Fibroblast of skin of abdomen (primary cell): ENCODE results near the gene DLL1.

Source experiments
- DNase-seq: peaks from one replicate; pipeline ENCODE4 v3.0.0-alpha.2; 2013

Gene DLL1

GRCh38 chr6:170281331-170282292 is 9.3 kb downstream of the DLL1 start:
- no peak for DNase-seq

GRCh38 chr6:170280689-170281045 is 10.2 kb downstream of the DLL1 start:
- DNase-seq: no peak

- DNase-seq: peak; percentile 19
Observed at GRCh38 chr6:170279977-170280688, 10.7 kb downstream of the DLL1 start.

- no peak for DNase-seq
Observed at GRCh38 chr6:170279426-170279825, 11.5 kb downstream of the DLL1 start.

GRCh38 chr6:170278743-170279094 is 12.2 kb downstream of the DLL1 start:
- DNase-seq: no peak

- DNase-seq: no peak
Observed at GRCh38 chr6:170277893-170278742, 12.8 kb downstream of the DLL1 start.

GRCh38 chr6:170276369-170277057 is 14.4 kb downstream of the DLL1 start:
- DNase-seq: no peak

GRCh38 chr6:170274713-170275560 is 15.9 kb downstream of the DLL1 start:
- no peak for DNase-seq

GRCh38 chr6:170273681-170274080 is 17.2 kb downstream of the DLL1 start:
- DNase-seq: no peak

- no peak for DNase-seq
Observed at GRCh38 chr6:170273191-170273590, 17.7 kb downstream of the DLL1 start.

- DNase-seq: no peak
Observed at GRCh38 chr6:170272341-170273065, 18.4 kb downstream of the DLL1 start.

- DNase-seq: no peak
Observed at GRCh38 chr6:170271771-170272314, 19.0 kb downstream of the DLL1 start.

- DNase-seq: no peak
Observed at GRCh38 chr6:170270984-170271593, 19.8 kb downstream of the DLL1 start.

GRCh38 chr6:170269846-170270541 is 20.9 kb downstream of the DLL1 start:
- no peak for DNase-seq

GRCh38 chr6:170269151-170269845 is 21.6 kb downstream of the DLL1 start:
- DNase-seq: no peak

- DNase-seq: no peak
Observed at GRCh38 chr6:170268216-170269129, 22.4 kb downstream of the DLL1 start.

GRCh38 chr6:170267688-170268087 is 23.2 kb downstream of the DLL1 start:
- DNase-seq: no peak
